Spleen (tissue), 11 donors: ENCODE data around the gene NRCAM. TPM values are rescaled to one million over a fixed set of nuclear protein-coding genes. Genes with fewer than 3 reads are reported as not detected.

ENCODE experiments used
- DNase-seq: peaks from one replicate; pipeline ENCODE4 v3.0.0-alpha.2; 2020
- H3K27ac ChIP-seq, 8 donors: fragments of 200-600 bp; sonication (generic) in 7 of 8; 1 replicate in 4 of 8; 2 replicates in 4 of 8; pipeline versions ENCODE4 v1.5.0 to v1.8.0; 2016 to 2021; ENCODE audit warnings: inconsistent platforms in 4 of 8, mild to moderate bottlenecking in 4 of 8, moderate library complexity in 1 of 8
- H3K27me3 ChIP-seq, 7 donors: fragments of 200-600 bp; sonication (generic) in 6 of 7; replicated peaks in 1 of 7; 1 replicate in 4 of 7; 2 replicates in 3 of 7; pipeline versions ENCODE4 v1.5.0 to v1.8.0; 2016 to 2021; ENCODE audit warnings: inconsistent platforms in 3 of 7, mild to moderate bottlenecking in 1 of 7
- H3K36me3 ChIP-seq, 6 donors: fragments of 200-600 bp; sonication (generic) in 5 of 6; 1 replicate in 4 of 6; 2 replicates in 2 of 6; pipeline versions ENCODE4 v1.5.0 to v1.8.0; 2016 to 2021; ENCODE audit warnings: inconsistent platforms in 2 of 6
- H3K4me1 ChIP-seq, 6 donors: fragments of 200-600 bp; sonication (generic) in 5 of 6; 1 replicate in 3 of 6; 2 replicates in 3 of 6; pipeline versions ENCODE4 v1.5.0 to v1.8.0; 2016 to 2021; ENCODE audit warnings: inconsistent platforms in 3 of 6
- H3K4me3 ChIP-seq, 8 donors: fragments of 200-600 bp; sonication (generic) in 7 of 8; 1 replicate in 4 of 8; 2 replicates in 4 of 8; pipeline versions ENCODE4 v1.5.0 to v1.8.0; 2016 to 2021; ENCODE audit warnings: inconsistent platforms in 4 of 8, mild to moderate bottlenecking in 4 of 8, moderate library complexity in 2 of 8
- H3K9me3 ChIP-seq, 8 donors: fragments of 200-600 bp; sonication (generic) in 7 of 8; 1 replicate in 4 of 8; 2 replicates in 4 of 8; pipeline versions ENCODE4 v1.5.0 to v1.8.0; 2016 to 2021; ENCODE audit warnings: inconsistent platforms in 4 of 8
- CTCF ChIP-seq, 11 experiments: fragments of 200-600 bp in 7 of 11; fragments of 450-650 bp in 4 of 11; sonication (generic) in 4 of 11; IDR thresholded peaks in 8 of 11; conservative IDR thresholded peaks in 3 of 11; 1 replicate in 7 of 11; 2 replicates in 4 of 11; pipeline versions ENCODE4 v1.4.0 to v1.8.0; 2016 to 2021; ENCODE audit warnings: antibody characterized with exemption in 11 of 11, inconsistent platforms in 4 of 11, mild to moderate bottlenecking in 1 of 11
- POLR2A ChIP-seq, 3 donors: fragments of 450-650 bp; IDR thresholded peaks; one replicate each; pipeline ENCODE4 v1.5.1; 2017; ENCODE audit warnings: antibody characterized with exemption in 3 of 3, mild to moderate bottlenecking in 1 of 3
- POLR2AphosphoS5 ChIP-seq, 3 donors: sonication (generic); formaldehyde crosslinking; IDR thresholded peaks; one replicate each; pipeline ENCODE4 v1.5.1; 2017; ENCODE audit warnings: antibody characterized with exemption in 3 of 3
- WGBS, 5 donors: extraction: QIAGEN DNeasy Blood & Tissue Kit in 3 of 5; methylation state at CpG; one replicate each; pipeline versions ENCODE4 v1.1.5 to v1.1.7; 2013 to 2018; 5-methylcytosine and 5-hydroxymethylcytosine counted together
- intact Hi-C: fragments of 100-400 bp; cut with DNase I; formaldehyde crosslinking; loops from one replicate; pipeline ENCODE4 v1.15.0; 2023; ENCODE audit warnings: low total_unique reads
- polyA plus RNA-seq, 3 donors: library from polyadenylated mRNA; stranded (reverse); fragments of 200-250 nt; gene quantifications; one replicate each; pipeline ENCODE4 v1.2.1, GENCODE V29; 2013
- total RNA-seq, 7 donors: library from RNA; depleted of rRNA in 3 of 7; stranded (reverse); fragments of >200 nt in 3 of 7; fragmentation: NEBNext Ultra II Directional in 4 of 7; extraction: Animal tissue kit (Norgen Biotek cat#: 25700) in 4 of 7; gene quantifications; one replicate each; pipeline versions ENCODE4 v1.1.0 to v1.2.1, GENCODE V29; 2016 to 2021
- donor health status: healthy with polysubstance abuse.
- donor health status: DM: no; HTN: no; CAD: no; lungs with moderate emphysema.
- donor health status: DM: no; HTN: no; CAD: no.
- donor health status: Bipolar disorder and iron deficiency.
- donor health status: healthy.
- donor health status: DM: no; HTN: no; CAD: no.
- donor health status: DM: yes; HTN: yes; CAD: no.

Gene NRCAM
- total and polyA plus RNA-seq, 10 donors, result 4.1 to 88.5 (median 15.0) TPM

DNA sequence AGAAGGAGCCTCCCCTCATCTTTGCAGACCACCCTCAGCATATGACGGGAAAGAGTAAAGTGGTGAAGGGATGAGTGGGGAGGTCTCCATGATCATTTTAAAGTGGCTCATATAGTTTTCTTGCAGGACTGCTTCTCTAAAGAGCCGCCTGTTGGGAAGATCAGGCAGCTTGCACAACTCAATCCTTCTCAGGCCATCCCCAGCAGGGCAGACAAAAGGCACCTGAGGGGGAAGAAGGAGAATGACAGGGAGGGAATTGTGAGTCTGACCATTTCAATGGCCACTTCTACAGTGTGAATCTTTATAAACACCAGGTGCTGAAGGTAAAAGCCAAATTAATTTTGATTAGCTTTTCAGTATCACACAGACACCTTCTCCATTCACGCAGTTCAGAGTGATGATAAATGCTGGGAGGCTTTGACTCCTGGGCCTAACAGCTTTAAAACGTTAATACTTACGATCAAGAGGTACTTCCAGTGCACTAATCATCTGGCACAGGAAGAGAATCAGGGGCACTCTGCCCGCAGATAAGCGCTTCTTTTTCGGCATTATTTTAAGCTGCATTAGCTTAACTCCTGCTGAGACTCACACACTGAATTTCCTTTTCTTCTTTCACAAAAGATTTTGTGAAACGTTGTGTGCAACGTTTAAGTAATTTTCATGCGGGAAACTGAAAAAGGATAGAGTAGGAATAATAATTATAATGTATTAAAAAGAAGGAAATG, 216.6 kb downstream of the NRCAM start:
- H3K27me3 ChIP-seq, result no peaks in the 10 kb centered on the region
- TF ChIP-seq CTCF (IDR thresholded peaks at IDR 0.05 in 8 of 11, conservative IDR thresholded peaks at IDR 0.05 in 3 of 11), result no peak
- no peak for TF ChIP-seq POLR2AphosphoS5 (IDR thresholded peaks at IDR 0.05)
- TF ChIP-seq POLR2A (IDR thresholded peaks at IDR 0.05), result no peak
- H3K27ac ChIP-seq, result no peak overlapping the region
- no peak overlapping the region for H3K4me3 ChIP-seq
- no peak for DNase-seq
- 67 to 74% (median 70%) methylated on average over 11 of the region's 11 CpGs for WGBS, 5 donors
- intact Hi-C loops, result no loop called here
- no peaks in the 10 kb centered on the region for H3K9me3 ChIP-seq
- no peaks in the 10 kb centered on the region for H3K36me3 ChIP-seq
- peaks cover 0 to 6% (median 0%) of the 10 kb centered on the region in 6 donors for H3K4me1 ChIP-seq

GRCh38 chr7:108236681-108237415, 219.4 kb downstream of the NRCAM start:
- Histone ChIP-seq H3K27ac (no peak overlapping the region), H3K4me1 (peaks cover 0 to 13% (median 0%) of the 10 kb centered on the region in 6 donors), H3K27me3 (no peaks in the 10 kb centered on the region), H3K9me3 (no peaks in the 10 kb centered on the region), H3K4me3 (no peak overlapping the region), H3K36me3 (no peaks in the 10 kb centered on the region)
- DNase-seq, result no peak
- 65 to 84% (median 67%) methylated on average over 2 of the region's 2 CpGs for WGBS, 5 donors
- TF ChIP-seq CTCF (IDR thresholded peaks at IDR 0.05 in 8 of 11, conservative IDR thresholded peaks at IDR 0.05 in 3 of 11), result no peak
- TF ChIP-seq POLR2AphosphoS5 (IDR thresholded peaks at IDR 0.05), result no peak
- TF ChIP-seq POLR2A (IDR thresholded peaks at IDR 0.05), result no peak
- intact Hi-C loops, result no loop called here

GRCh38 chr7:108235451-108236061, 220.7 kb downstream of the NRCAM start:
- no peak overlapping the region for H3K4me3 ChIP-seq
- H3K4me1 ChIP-seq, result peaks cover 0 to 13% (median 0%) of the 10 kb centered on the region in 6 donors
- 82 to 89% (median 86%) methylated on average over 4 of the region's 4 CpGs for WGBS, 5 donors
- TF ChIP-seq POLR2A (IDR thresholded peaks at IDR 0.05) (no peak), CTCF (IDR thresholded peaks at IDR 0.05 in 8 of 11, conservative IDR thresholded peaks at IDR 0.05 in 3 of 11) (no peak), POLR2AphosphoS5 (IDR thresholded peaks at IDR 0.05) (no peak)
- DNase-seq, result no peak
- no peak overlapping the region for H3K27ac ChIP-seq
- intact Hi-C loops, result no loop called here
- no peaks in the 10 kb centered on the region for H3K9me3 ChIP-seq
- no peaks in the 10 kb centered on the region for H3K27me3 ChIP-seq
- H3K36me3 ChIP-seq, result no peaks in the 10 kb centered on the region

- H3K4me1 ChIP-seq, result peaks cover 0 to 13% (median 0%) of the 10 kb centered on the region in 6 donors
- no peak overlapping the region for H3K27ac ChIP-seq
- no peaks in the 10 kb centered on the region for H3K27me3 ChIP-seq
- no peaks in the 10 kb centered on the region for H3K36me3 ChIP-seq
- no peaks in the 10 kb centered on the region for H3K9me3 ChIP-seq
- TF ChIP-seq POLR2AphosphoS5 (IDR thresholded peaks at IDR 0.05) (no peak), CTCF (IDR thresholded peaks at IDR 0.05 in 8 of 11, conservative IDR thresholded peaks at IDR 0.05 in 3 of 11) (no peak), POLR2A (IDR thresholded peaks at IDR 0.05) (no peak)
- DNase-seq, result no peak
- intact Hi-C loops, result no loop called here
- H3K4me3 ChIP-seq, result no peak overlapping the region
These were observed 221.2 kb downstream of the NRCAM start for GRCh38 chr7:108234971-108235450.
